ENCODE results near the gene ABCD2.

ABCD2 gene

DNA sequence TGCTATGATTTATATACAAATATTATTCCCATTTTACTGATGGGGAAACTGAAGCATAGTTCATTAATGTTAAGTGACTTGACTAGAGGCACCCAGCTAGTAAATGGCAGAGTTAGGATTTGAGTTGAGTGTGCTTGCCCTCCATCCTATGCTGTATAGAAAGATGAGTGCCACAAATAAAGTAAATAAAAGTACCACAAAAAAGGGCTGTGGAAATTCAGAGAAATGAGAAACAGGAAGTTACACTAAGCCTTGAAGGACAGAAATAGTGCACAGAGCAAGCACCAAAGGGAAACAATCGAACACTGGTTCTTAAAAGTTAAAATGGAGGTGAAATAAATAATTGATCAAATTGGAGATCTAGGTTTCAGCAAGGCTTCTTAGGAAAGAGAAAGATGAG is 9.2 kb upstream of the ABCD2 start (continued):
- TF ChIP-seq ZNF133 (tag by site-specific recombination; IDR thresholded peaks at IDR 0.05) = no peak
- TF ChIP-seq ZNF670 (tag by site-specific recombination; IDR thresholded peaks at IDR 0.05; ENCODE audit: low read depth) = no peak

DNA sequence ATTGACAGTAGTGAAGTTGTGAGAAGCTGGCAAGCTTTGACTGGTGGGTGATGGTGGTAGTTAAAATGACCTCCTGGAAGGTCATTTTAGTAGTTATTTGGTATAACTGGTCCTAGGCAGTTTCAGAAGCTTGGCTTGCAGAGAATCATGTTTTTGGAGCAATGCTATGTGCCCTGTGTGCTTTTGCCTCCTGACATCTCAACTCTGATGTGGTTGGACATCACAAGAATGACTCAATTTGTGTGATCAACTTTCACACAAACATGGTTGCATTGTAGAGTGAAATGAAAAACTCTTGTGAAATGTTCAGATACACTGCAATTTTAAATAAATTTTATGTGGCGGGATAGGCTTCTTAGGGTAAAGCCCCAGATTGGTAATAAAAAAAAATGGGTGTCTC is 8.3 kb upstream of the ABCD2 start:
- Histone ChIP-seq H3K4me1 (ENCODE audit: control insufficient read depth, insufficient read depth, low read length) (no peaks in the 10 kb centered on the region), H3K36me3 (ENCODE audit: control insufficient read depth in 2 of 2, insufficient read depth in 1 of 2, low read length in 2 of 2) (no peaks in the 10 kb centered on the region), H3K4me3 (ENCODE audit: low read depth, low read length) (no peak overlapping the region), H3K27ac (ENCODE audit: extremely low read depth, low read depth, low read length) (no peak overlapping the region), H3K9me3 (ENCODE audit: control insufficient read depth, insufficient read depth, low read depth, low read length) (no peaks in the 10 kb centered on the region)
- POLR2A ChIA-PET = no interaction called here
- TF ChIP-seq ZNF155 (tag by site-specific recombination; IDR thresholded peaks at IDR 0.05) = no peak
- no peak for TF ChIP-seq OSR2 (tag by site-specific recombination; IDR thresholded peaks at IDR 0.05)
- TF ChIP-seq ZNF837 (tag by site-specific recombination; IDR thresholded peaks at IDR 0.05) = no peak
- TF ChIP-seq, protein P1, sequence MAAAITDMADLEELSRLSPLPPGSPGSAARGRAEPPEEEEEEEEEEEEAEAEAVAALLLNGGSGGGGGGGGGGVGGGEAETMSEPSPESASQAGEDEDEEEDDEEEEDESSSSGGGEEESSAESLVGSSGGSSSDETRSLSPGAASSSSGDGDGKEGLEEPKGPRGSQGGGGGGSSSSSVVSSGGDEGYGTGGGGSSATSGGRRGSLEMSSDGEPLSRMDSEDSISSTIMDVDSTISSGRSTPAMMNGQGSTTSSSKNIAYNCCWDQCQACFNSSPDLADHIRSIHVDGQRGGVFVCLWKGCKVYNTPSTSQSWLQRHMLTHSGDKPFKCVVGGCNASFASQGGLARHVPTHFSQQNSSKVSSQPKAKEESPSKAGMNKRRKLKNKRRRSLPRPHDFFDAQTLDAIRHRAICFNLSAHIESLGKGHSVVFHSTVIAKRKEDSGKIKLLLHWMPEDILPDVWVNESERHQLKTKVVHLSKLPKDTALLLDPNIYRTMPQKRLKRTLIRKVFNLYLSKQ (tag by site-specific recombination; IDR thresholded peaks at IDR 0.05; ENCODE audit: borderline replicate concordance) = no peak
- TF ChIP-seq HOXD13 (CRISPR knock-in tag; IDR thresholded peaks at IDR 0.05; ENCODE audit: borderline replicate concordance) = no peak
- no peak for TF ChIP-seq ZNF133 (tag by site-specific recombination; IDR thresholded peaks at IDR 0.05)
- no peak for TF ChIP-seq ZNF768 (tag by site-specific recombination; IDR thresholded peaks at IDR 0.05)
- CTCF ChIA-PET = interaction anchor here (0.6 kb wide), 1 partner anchor 12 kb away, joined by 3 read pairs; no protein-coding TSS in a partner anchor

DNA sequence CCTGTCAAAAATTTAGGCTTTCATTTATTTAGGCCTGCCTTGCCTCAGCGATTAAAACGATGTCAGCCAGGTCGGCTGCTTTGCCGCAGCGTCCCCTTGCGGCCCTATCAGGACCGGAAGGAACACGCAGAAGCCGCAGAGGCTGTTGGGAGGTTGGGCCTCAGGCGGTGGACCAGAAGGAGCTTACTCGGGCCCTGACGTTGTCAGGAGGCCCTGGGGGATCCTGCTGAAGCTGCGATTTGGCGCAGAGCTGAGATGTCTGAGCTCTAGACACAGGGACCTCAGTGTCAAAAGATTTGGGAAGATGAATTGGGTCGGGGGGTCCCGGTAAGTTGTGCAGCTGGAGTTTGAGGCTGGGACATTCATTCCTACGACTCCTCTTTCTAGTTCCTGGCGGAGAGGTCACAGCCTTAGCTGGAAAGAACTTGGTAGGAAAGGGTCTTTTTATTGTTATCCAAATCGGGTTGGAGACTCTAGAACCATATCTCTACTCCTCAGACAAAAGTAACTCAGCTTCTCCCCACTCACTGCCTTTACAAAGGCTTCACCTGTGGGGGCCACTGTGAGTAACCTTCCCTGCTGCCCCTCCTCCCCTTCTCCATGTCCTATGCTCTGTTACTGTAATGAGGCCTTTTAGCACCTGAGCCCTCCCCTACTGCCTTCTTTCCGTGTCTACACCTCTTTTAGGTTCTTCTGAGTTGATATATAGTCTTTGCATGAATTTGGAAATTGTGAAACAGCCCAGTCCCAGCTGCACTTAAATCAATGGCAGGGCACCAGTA is 6.6 kb upstream of the ABCD2 start:
- Histone ChIP-seq H3K36me3 (ENCODE audit: control insufficient read depth in 2 of 2, insufficient read depth in 1 of 2, low read length in 2 of 2) (no peaks in the 10 kb centered on the region), H3K27ac (ENCODE audit: extremely low read depth, low read depth, low read length) (no peak overlapping the region), H3K4me3 (ENCODE audit: low read depth, low read length) (no peak overlapping the region), H3K9me3 (ENCODE audit: control insufficient read depth, insufficient read depth, low read depth, low read length) (no peaks in the 10 kb centered on the region), H3K4me1 (ENCODE audit: control insufficient read depth, insufficient read depth, low read length) (0 out of 2 replicates have a peak, but pooled peaks cover 2% of the 10 kb centered on the region)
- TF ChIP-seq, protein P2, sequence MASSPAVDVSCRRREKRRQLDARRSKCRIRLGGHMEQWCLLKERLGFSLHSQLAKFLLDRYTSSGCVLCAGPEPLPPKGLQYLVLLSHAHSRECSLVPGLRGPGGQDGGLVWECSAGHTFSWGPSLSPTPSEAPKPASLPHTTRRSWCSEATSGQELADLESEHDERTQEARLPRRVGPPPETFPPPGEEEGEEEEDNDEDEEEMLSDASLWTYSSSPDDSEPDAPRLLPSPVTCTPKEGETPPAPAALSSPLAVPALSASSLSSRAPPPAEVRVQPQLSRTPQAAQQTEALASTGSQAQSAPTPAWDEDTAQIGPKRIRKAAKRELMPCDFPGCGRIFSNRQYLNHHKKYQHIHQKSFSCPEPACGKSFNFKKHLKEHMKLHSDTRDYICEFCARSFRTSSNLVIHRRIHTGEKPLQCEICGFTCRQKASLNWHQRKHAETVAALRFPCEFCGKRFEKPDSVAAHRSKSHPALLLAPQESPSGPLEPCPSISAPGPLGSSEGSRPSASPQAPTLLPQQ (tag by site-specific recombination; IDR thresholded peaks at IDR 0.05) = no peak
- TF ChIP-seq ZNF658 (tag by site-specific recombination; IDR thresholded peaks at IDR 0.05) (no peak), ZFP69B (tag by site-specific recombination; IDR thresholded peaks at IDR 0.05) (no peak), ZNF155 (tag by site-specific recombination; IDR thresholded peaks at IDR 0.05) (no peak), PRDM1 (tag by site-specific recombination; IDR thresholded peaks at IDR 0.05) (no peak), ZIC2 (tag by site-specific recombination; IDR thresholded peaks at IDR 0.05) (no peak), ZNF174 (tag by site-specific recombination; IDR thresholded peaks at IDR 0.05) (no peak)
- TF ChIP-seq, protein P3, sequence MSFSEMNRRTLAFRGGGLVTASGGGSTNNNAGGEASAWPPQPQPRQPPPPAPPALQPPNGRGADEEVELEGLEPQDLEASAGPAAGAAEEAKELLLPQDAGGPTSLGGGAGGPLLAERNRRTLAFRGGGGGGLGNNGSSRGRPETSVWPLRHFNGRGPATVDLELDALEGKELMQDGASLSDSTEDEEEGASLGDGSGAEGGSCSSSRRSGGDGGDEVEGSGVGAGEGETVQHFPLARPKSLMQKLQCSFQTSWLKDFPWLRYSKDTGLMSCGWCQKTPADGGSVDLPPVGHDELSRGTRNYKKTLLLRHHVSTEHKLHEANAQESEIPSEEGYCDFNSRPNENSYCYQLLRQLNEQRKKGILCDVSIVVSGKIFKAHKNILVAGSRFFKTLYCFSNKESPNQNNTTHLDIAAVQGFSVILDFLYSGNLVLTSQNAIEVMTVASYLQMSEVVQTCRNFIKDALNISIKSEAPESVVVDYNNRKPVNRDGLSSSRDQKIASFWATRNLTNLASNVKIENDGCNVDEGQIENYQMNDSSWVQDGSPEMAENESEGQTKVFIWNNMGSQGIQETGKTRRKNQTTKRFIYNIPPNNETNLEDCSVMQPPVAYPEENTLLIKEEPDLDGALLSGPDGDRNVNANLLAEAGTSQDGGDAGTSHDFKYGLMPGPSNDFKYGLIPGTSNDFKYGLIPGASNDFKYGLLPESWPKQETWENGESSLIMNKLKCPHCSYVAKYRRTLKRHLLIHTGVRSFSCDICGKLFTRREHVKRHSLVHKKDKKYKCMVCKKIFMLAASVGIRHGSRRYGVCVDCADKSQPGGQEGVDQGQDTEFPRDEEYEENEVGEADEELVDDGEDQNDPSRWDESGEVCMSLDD (tag by site-specific recombination; IDR thresholded peaks at IDR 0.05) = no peak
- TF ChIP-seq, protein P4, sequence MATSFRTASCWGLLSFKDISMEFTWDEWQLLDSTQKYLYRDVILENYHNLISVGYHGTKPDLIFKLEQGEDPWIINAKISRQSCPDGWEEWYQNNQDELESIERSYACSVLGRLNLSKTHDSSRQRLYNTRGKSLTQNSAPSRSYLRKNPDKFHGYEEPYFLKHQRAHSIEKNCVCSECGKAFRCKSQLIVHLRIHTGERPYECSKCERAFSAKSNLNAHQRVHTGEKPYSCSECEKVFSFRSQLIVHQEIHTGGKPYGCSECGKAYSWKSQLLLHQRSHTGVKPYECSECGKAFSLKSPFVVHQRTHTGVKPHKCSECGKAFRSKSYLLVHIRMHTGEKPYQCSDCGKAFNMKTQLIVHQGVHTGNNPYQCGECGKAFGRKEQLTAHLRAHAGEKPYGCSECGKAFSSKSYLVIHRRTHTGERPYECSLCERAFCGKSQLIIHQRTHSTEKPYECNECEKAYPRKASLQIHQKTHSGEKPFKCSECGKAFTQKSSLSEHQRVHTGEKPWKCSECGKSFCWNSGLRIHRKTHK (tag by site-specific recombination; IDR thresholded peaks at IDR 0.05) = no peak
- TF ChIP-seq, protein P5, sequence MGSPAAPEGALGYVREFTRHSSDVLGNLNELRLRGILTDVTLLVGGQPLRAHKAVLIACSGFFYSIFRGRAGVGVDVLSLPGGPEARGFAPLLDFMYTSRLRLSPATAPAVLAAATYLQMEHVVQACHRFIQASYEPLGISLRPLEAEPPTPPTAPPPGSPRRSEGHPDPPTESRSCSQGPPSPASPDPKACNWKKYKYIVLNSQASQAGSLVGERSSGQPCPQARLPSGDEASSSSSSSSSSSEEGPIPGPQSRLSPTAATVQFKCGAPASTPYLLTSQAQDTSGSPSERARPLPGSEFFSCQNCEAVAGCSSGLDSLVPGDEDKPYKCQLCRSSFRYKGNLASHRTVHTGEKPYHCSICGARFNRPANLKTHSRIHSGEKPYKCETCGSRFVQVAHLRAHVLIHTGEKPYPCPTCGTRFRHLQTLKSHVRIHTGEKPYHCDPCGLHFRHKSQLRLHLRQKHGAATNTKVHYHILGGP (tag by site-specific recombination; IDR thresholded peaks at IDR 0.05) = no peak
- POLR2A ChIA-PET = no interaction called here
- CTCF ChIA-PET = interaction anchor here (0.6 kb wide), 1 partner anchor 88 kb away, joined by 4 read pairs; no protein-coding TSS in a partner anchor
